VCaP (cell line): ENCODE data around the gene RMND1.
"Not testable (repeated sequence)": the region's sequence is repeated elsewhere in the genome, so short reads cannot be mapped to it uniquely, and the experiment has no call there.

Source experiments
- H3K27ac ChIP-seq: fragments of 450-650 bp; 2 replicates; pipeline ENCODE4 v1.5.1; 2017
- CTCF ChIP-seq: fragments of 450-650 bp; conservative IDR thresholded peaks from 2 replicates; pipeline ENCODE4 v1.5.1; 2017; ENCODE audit warnings: mild to moderate bottlenecking, moderate library complexity

RMND1 gene

GRCh38 chr6:151385177-151385576 is 66.7 kb downstream of the RMND1 start:
- TF ChIP-seq CTCF: no peak
- no peak overlapping the region for H3K27ac ChIP-seq

GRCh38 chr6:151384151-151384550 is 67.8 kb downstream of the RMND1 start:
- no peak overlapping the region for H3K27ac ChIP-seq
- TF ChIP-seq CTCF: no peak

GRCh38 chr6:151382631-151383030 is 69.3 kb downstream of the RMND1 start:
- H3K27ac ChIP-seq: not testable (repeated sequence)

GRCh38 chr6:151381722-151382121 is 70.2 kb downstream of the RMND1 start:
- no peak for TF ChIP-seq CTCF
- no peak overlapping the region for H3K27ac ChIP-seq

- H3K27ac ChIP-seq: no peak overlapping the region
- no peak for TF ChIP-seq CTCF
Measured at GRCh38 chr6:151380848-151381205, 71.1 kb downstream of the RMND1 start.

- no peak for TF ChIP-seq CTCF
- H3K27ac ChIP-seq: no peak overlapping the region
Measured at GRCh38 chr6:151379933-151380847, 71.7 kb downstream of the RMND1 start.

GRCh38 chr6:151377095-151377494 is 74.8 kb downstream of the RMND1 start:
- H3K27ac ChIP-seq: no peak overlapping the region
- no peak for TF ChIP-seq CTCF

- H3K27ac ChIP-seq: no peak overlapping the region
Measured at GRCh38 chr6:151376440-151376839, 75.5 kb downstream of the RMND1 start.

More at GRCh38 chr6:151376440-151376839, 75.5 kb downstream of the RMND1 start:
- TF ChIP-seq CTCF: no peak
